ENCODE measurements around the gene GAB1. TPM values are rescaled to one million over a fixed set of nuclear protein-coding genes. Genes with fewer than 3 reads are reported as not detected.

The GAB1 gene
- total and polyA plus RNA-seq, 2 of the 8 experiments (the other 6 are each of a cell fraction or from before 2014, with no cell fraction given): 6.8 to 21.3 TPM

- TF ChIP-seq CHD7 (IDR thresholded peaks at IDR 0.05; ENCODE audit: insufficient replicate concordance, low read length) (no peak), KDM4A (IDR thresholded peaks at IDR 0.05; ENCODE audit: low read depth, low read length, severe bottlenecking) (no peak), ATF2 (IDR thresholded peaks at IDR 0.05; ENCODE audit: low read length) (no peak), TEAD4 (IDR thresholded peaks at IDR 0.05; ENCODE audit: low read depth, low read length) (no peak), HDAC6 (IDR thresholded peaks at IDR 0.05; ENCODE audit: low read depth, low read length) (no peak)
Observed at GRCh38 chr4:143363332-143363731, 26.7 kb downstream of the GAB1 start (continued).
